GM19324 (cell line): Measurements from ENCODE around the gene FOXD4L3.
"Not testable (repeated sequence)": the region's sequence is repeated elsewhere in the genome, so short reads cannot be mapped to it uniquely, and the experiment has no call there.

Experiments
- ATAC-seq: cut with Tn5 transposase; IDR thresholded peaks from one replicate; pipeline ENCODE4 v1.9.1; 2021; ENCODE audit warnings: mild to moderate bottlenecking, moderate library complexity; ENCODE audit not compliant: unreplicated experiment, low FRiP score

The FOXD4L3 gene

GRCh38 chr9:68343242-68343641, 40.6 kb downstream of the FOXD4L3 start:
- ATAC-seq, result not testable (repeated sequence)

- ATAC-seq, result not testable (repeated sequence)
These were observed 41.3 kb downstream of the FOXD4L3 start for GRCh38 chr9:68343992-68344391.

GRCh38 chr9:68351689-68352088, 49.0 kb downstream of the FOXD4L3 start:
- not testable (repeated sequence) for ATAC-seq
